Thoracic aorta (tissue), 2 donors: Measurements from ENCODE around the gene GABRB1. TPM values are rescaled to one million over a fixed set of nuclear protein-coding genes. Genes with fewer than 3 reads are reported as not detected.

Experiments used
- ATAC-seq: fragments of 150-250 bp; one replicate; pipeline ENCODE4 v1.8.0; 2017; ENCODE audit warnings: low read depth; ENCODE audit not compliant: insufficient number of reproducible peaks, low FRiP score
- DNase-seq: peaks from one replicate; pipeline ENCODE4 v3.0.0-alpha.2; 2020; ENCODE audit warnings: low spot score
- H3K27ac ChIP-seq, 2 donors: fragments of 200-600 bp; sonication (generic); 1 replicate in 1 of 2; 2 replicates in 1 of 2; pipeline ENCODE4 v1.5.1; 2016; ENCODE audit warnings: mild to moderate bottlenecking in 2 of 2, moderate library complexity in 2 of 2
- H3K27me3 ChIP-seq: fragments of 200-600 bp; sonication (generic); replicated peaks from 2 replicates; pipeline ENCODE4 v1.6.0; 2016; ENCODE audit warnings: mild to moderate bottlenecking; ENCODE audit not compliant: insufficient read depth
- H3K36me3 ChIP-seq: fragments of 200-600 bp; sonication (generic); one replicate; pipeline ENCODE4 v1.5.1; 2016
- H3K4me1 ChIP-seq, 2 donors: fragments of 200-600 bp; sonication (generic); 1 replicate in 1 of 2; 2 replicates in 1 of 2; pipeline versions ENCODE4 v1.5.1 to v1.6.0; 2016; ENCODE audit warnings: low read depth in 2 of 2, mild to moderate bottlenecking in 1 of 2; ENCODE audit not compliant: control insufficient read depth in 1 of 2
- H3K4me3 ChIP-seq: fragments of 200-600 bp; sonication (generic); 2 replicates; pipeline ENCODE4 v1.5.1; 2016; ENCODE audit warnings: mild to moderate bottlenecking
- H3K9me3 ChIP-seq: fragments of 200-600 bp; sonication (generic); 2 replicates; pipeline ENCODE4 v1.5.1; 2016
- total RNA-seq, 2 donors: library from RNA; depleted of rRNA; stranded (reverse); fragments of >200 nt; gene quantifications; one replicate each; pipeline versions ENCODE4 v1.1.0 to v1.2.3, GENCODE V29; 2016
- TF ChIP-seq, protein P1 (sequence below): fragments of 200-600 bp; sonication (generic); IDR thresholded peaks from one replicate; pipeline ENCODE4 v1.5.1; 2019; ENCODE audit warnings: antibody characterized with exemption

The GABRB1 gene
- total RNA-seq, 2 donors from 2014 or later: not detected

DNA sequence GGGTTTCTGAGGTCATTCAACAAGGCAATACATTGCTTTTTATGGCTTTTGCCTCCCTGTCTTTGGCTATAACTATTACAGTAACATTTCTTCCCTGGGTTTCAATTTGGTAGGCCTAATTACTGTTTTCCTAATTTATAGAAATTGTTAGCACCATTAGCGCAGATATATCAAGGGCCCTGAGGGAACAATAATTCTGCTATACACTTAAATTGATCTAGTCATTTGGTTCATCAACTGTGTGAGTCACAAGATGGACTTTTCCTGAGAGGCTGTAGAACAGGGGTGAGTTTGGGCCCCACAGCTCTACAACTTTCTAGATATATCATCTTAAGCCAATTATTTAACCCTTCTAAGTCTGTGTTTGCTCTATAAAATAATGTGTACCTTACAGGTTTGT lies 324.2 kb downstream of the GABRB1 start:
- Histone ChIP-seq H3K9me3 (no peaks in the 10 kb centered on the region), H3K4me3 (no peak overlapping the region), H3K27ac (no peak overlapping the region), H3K4me1 (no peaks in the 10 kb centered on the region), H3K36me3 (no peaks in the 10 kb centered on the region), H3K27me3 (no peaks in the 10 kb centered on the region)
- TF ChIP-seq, protein P1, sequence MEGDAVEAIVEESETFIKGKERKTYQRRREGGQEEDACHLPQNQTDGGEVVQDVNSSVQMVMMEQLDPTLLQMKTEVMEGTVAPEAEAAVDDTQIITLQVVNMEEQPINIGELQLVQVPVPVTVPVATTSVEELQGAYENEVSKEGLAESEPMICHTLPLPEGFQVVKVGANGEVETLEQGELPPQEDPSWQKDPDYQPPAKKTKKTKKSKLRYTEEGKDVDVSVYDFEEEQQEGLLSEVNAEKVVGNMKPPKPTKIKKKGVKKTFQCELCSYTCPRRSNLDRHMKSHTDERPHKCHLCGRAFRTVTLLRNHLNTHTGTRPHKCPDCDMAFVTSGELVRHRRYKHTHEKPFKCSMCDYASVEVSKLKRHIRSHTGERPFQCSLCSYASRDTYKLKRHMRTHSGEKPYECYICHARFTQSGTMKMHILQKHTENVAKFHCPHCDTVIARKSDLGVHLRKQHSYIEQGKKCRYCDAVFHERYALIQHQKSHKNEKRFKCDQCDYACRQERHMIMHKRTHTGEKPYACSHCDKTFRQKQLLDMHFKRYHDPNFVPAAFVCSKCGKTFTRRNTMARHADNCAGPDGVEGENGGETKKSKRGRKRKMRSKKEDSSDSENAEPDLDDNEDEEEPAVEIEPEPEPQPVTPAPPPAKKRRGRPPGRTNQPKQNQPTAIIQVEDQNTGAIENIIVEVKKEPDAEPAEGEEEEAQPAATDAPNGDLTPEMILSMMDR: no peak
- ATAC-seq: no peak
- DNase-seq: no peak

- Histone ChIP-seq H3K4me3 (no peak overlapping the region), H3K4me1 (no peaks in the 10 kb centered on the region), H3K27ac (no peak overlapping the region), H3K27me3 (no peaks in the 10 kb centered on the region), H3K9me3 (no peaks in the 10 kb centered on the region), H3K36me3 (no peaks in the 10 kb centered on the region)
- ATAC-seq (no peak), DNase-seq (no peak)
- TF ChIP-seq, protein P1: no peak
Measured at GRCh38 chr4:47359891-47360290, 328.5 kb downstream of the GABRB1 start.

- no peak for DNase-seq
- TF ChIP-seq, protein P1: no peak
- no peaks in the 10 kb centered on the region for H3K4me1 ChIP-seq
Measured at GRCh38 chr4:47367761-47368160, 336.4 kb downstream of the GABRB1 start.

DNA sequence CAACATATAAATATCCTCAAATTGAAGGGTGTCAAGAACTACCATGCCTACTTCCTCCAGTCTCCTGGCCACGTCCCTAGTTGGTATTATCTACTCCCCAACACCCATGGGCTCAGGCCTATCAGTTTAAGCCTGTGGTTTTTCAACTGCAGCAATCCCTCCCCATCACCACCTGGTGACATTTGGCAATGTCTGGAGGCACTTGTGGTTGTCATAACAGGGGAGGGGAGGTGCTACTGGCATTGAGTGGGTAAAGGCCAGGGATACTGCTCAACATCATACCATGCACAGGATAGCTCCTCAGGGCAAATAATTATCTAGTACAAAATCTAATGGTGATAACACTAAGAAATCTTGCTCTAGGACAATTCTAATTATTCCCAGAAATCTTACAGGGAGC lies 336.8 kb downstream of the GABRB1 start:
- ATAC-seq: no peak
- Histone ChIP-seq H3K4me3 (no peak overlapping the region), H3K27ac (no peak overlapping the region), H3K9me3 (no peaks in the 10 kb centered on the region), H3K36me3 (no peaks in the 10 kb centered on the region), H3K4me1 (no peaks in the 10 kb centered on the region), H3K27me3 (no peaks in the 10 kb centered on the region)
- TF ChIP-seq, protein P1: no peak
- no peak for DNase-seq

More at GRCh38 chr4:47367761-47368160, 336.4 kb downstream of the GABRB1 start:
- Histone ChIP-seq H3K27me3 (no peaks in the 10 kb centered on the region), H3K4me3 (no peak overlapping the region), H3K27ac (no peak overlapping the region), H3K9me3 (no peaks in the 10 kb centered on the region), H3K36me3 (no peaks in the 10 kb centered on the region)
- no peak for ATAC-seq

GRCh38 chr4:47372561-47372960 lies 341.2 kb downstream of the GABRB1 start:
- TF ChIP-seq, protein P1: no peak
- Histone ChIP-seq H3K4me1 (no peaks in the 10 kb centered on the region), H3K27me3 (no peaks in the 10 kb centered on the region), H3K9me3 (no peaks in the 10 kb centered on the region), H3K27ac (no peak overlapping the region), H3K36me3 (no peaks in the 10 kb centered on the region), H3K4me3 (no peak overlapping the region)
- DNase-seq (no peak), ATAC-seq (no peak)
